Neuron (in vitro differentiated cells): ENCODE results near the gene CDA.
"Not testable (repeated sequence)": the region's sequence is repeated elsewhere in the genome, so short reads cannot be mapped to it uniquely, and the experiment has no call there.

Experiments used
- H2AFZ ChIP-seq: one replicate; pipeline ENCODE4 v1.6.1; 2013; ENCODE audit warnings: low read depth, mild to moderate bottlenecking, inconsistent platforms, low read length, moderate library complexity
- H3K27me3 ChIP-seq: one replicate; pipeline ENCODE4 v1.6.1; 2013; ENCODE audit warnings: low read length; ENCODE audit not compliant: insufficient read depth
- H3K36me3 ChIP-seq: one replicate; pipeline ENCODE4 v1.6.1; 2013; ENCODE audit warnings: low read length; ENCODE audit not compliant: insufficient read depth
- H3K4me1 ChIP-seq: one replicate; pipeline ENCODE4 v1.6.1; 2013; ENCODE audit warnings: low read length; ENCODE audit not compliant: insufficient read depth
- H3K4me3 ChIP-seq: 2 replicates; pipeline ENCODE4 v1.5.1; 2013; ENCODE audit warnings: mild to moderate bottlenecking, low read length, moderate library complexity
- H3K9me3 ChIP-seq: one replicate; pipeline ENCODE4 v1.6.1; 2013; ENCODE audit warnings: low read length

The CDA gene

GRCh38 chr1:20594746-20595145 lies 5.8 kb downstream of the CDA start:
- Histone ChIP-seq H3K9me3 (no peaks in the 10 kb centered on the region), H3K36me3 (no peaks in the 10 kb centered on the region), H3K27me3 (peaks cover 18% of the 10 kb centered on the region), H3K4me1 (no peaks in the 10 kb centered on the region), H2AFZ (no peak overlapping the region), H3K4me3 (no peak overlapping the region)

- Histone ChIP-seq H3K36me3 (no peaks in the 10 kb centered on the region), H3K27me3 (peaks cover 9% of the 10 kb centered on the region), H3K4me3 (no peak overlapping the region), H3K4me1 (no peaks in the 10 kb centered on the region), H3K9me3 (no peaks in the 10 kb centered on the region), H2AFZ (no peak overlapping the region)
These were observed 7.2 kb downstream of the CDA start for GRCh38 chr1:20596106-20596505.

- Histone ChIP-seq H3K27me3 (peaks cover 5% of the 10 kb centered on the region), H3K4me1 (no peaks in the 10 kb centered on the region), H2AFZ (no peak overlapping the region), H3K36me3 (no peaks in the 10 kb centered on the region), H3K9me3 (no peaks in the 10 kb centered on the region), H3K4me3 (no peak overlapping the region)
These were observed 8.8 kb downstream of the CDA start for GRCh38 chr1:20597650-20598049.

GRCh38 chr1:20600156-20600555 lies 11.3 kb downstream of the CDA start:
- Histone ChIP-seq H3K9me3 (no peaks in the 10 kb centered on the region), H3K4me1 (no peaks in the 10 kb centered on the region), H3K4me3 (no peak overlapping the region), H3K36me3 (no peaks in the 10 kb centered on the region), H3K27me3 (no peaks in the 10 kb centered on the region), H2AFZ (no peak overlapping the region)

GRCh38 chr1:20601129-20601825 lies 12.4 kb downstream of the CDA start:
- no peak overlapping the region for H3K4me3 ChIP-seq
- no peaks in the 10 kb centered on the region for H3K4me1 ChIP-seq
- H3K9me3 ChIP-seq, result no peaks in the 10 kb centered on the region
- no peak overlapping the region for H2AFZ ChIP-seq
- H3K36me3 ChIP-seq, result no peaks in the 10 kb centered on the region
- no peaks in the 10 kb centered on the region for H3K27me3 ChIP-seq

GRCh38 chr1:20602851-20603450 lies 14.1 kb downstream of the CDA start:
- Histone ChIP-seq H3K4me3 (no peak overlapping the region), H3K9me3 (no peaks in the 10 kb centered on the region), H3K36me3 (no peaks in the 10 kb centered on the region), H3K27me3 (peaks cover 6% of the 10 kb centered on the region), H2AFZ (no peak overlapping the region), H3K4me1 (no peaks in the 10 kb centered on the region)

GRCh38 chr1:20603504-20604464 lies 14.9 kb downstream of the CDA start:
- Histone ChIP-seq H3K4me3 (no peak overlapping the region), H2AFZ (no peak overlapping the region), H3K4me1 (no peaks in the 10 kb centered on the region)

GRCh38 chr1:20604678-20605077 lies 15.8 kb downstream of the CDA start:
- H2AFZ ChIP-seq, result no peak overlapping the region
- no peaks in the 10 kb centered on the region for H3K9me3 ChIP-seq
- H3K4me3 ChIP-seq, result no peak overlapping the region
- H3K27me3 ChIP-seq, result peaks cover 11% of the 10 kb centered on the region
- peaks cover 3% of the 10 kb centered on the region for H3K4me1 ChIP-seq
- no peaks in the 10 kb centered on the region for H3K36me3 ChIP-seq

More at GRCh38 chr1:20603504-20604464, 14.9 kb downstream of the CDA start:
- H3K9me3 ChIP-seq, result no peaks in the 10 kb centered on the region
- peaks cover 8% of the 10 kb centered on the region for H3K27me3 ChIP-seq
- H3K36me3 ChIP-seq, result no peaks in the 10 kb centered on the region

- H3K4me3 ChIP-seq, H2AFZ ChIP-seq, H3K36me3 ChIP-seq, H3K4me1 ChIP-seq, H3K9me3 ChIP-seq: not testable (repeated sequence)
- peaks cover 12% of the 10 kb centered on the region for H3K27me3 ChIP-seq
These were observed 18.1 kb downstream of the CDA start for GRCh38 chr1:20606801-20607570.

- no peaks in the 10 kb centered on the region for H3K36me3 ChIP-seq
- H3K4me3 ChIP-seq, result no peak overlapping the region
- H3K27me3 ChIP-seq, result peaks cover 15% of the 10 kb centered on the region
- H3K4me1 ChIP-seq, result peaks cover 3% of the 10 kb centered on the region
- no peaks in the 10 kb centered on the region for H3K9me3 ChIP-seq
- no peak overlapping the region for H2AFZ ChIP-seq
These were observed 20.6 kb downstream of the CDA start for GRCh38 chr1:20609541-20609940.

- H3K9me3 ChIP-seq, result no peaks in the 10 kb centered on the region
- H2AFZ ChIP-seq, result no peak overlapping the region
- H3K4me1 ChIP-seq, result peaks cover 3% of the 10 kb centered on the region
- H3K36me3 ChIP-seq, result no peaks in the 10 kb centered on the region
- no peak overlapping the region for H3K4me3 ChIP-seq
- H3K27me3 ChIP-seq, result peaks cover 15% of the 10 kb centered on the region
These were observed 22.1 kb downstream of the CDA start for GRCh38 chr1:20610970-20611369.

- Histone ChIP-seq H2AFZ (no peak overlapping the region), H3K36me3 (no peaks in the 10 kb centered on the region), H3K4me1 (peaks cover 3% of the 10 kb centered on the region), H3K27me3 (peaks cover 15% of the 10 kb centered on the region), H3K4me3 (no peak overlapping the region), H3K9me3 (no peaks in the 10 kb centered on the region)
These were observed 22.8 kb downstream of the CDA start for GRCh38 chr1:20611652-20612051.
